DOHH2 (cell line): ENCODE data around the gene NPFFR1.
A peak's percentile ranks its signal among the peaks of the same experiment; 100 is the strongest.

Experiments used
- H3F3A ChIP-seq: fragments of 200-600 bp; sonication (generic), shearing (Covaris generic); 2 replicates; pipeline ENCODE4 v1.6.0; 2016; ENCODE audit warnings: antibody characterized with exemption, mild to moderate bottlenecking; ENCODE audit not compliant: control insufficient read depth, insufficient read depth
- H3K27ac ChIP-seq: fragments of 200-600 bp; sonication (generic); 2 replicates; pipeline ENCODE4 v1.5.1; 2014; ENCODE audit warnings: low read depth, mild to moderate bottlenecking, low read length, moderate library complexity
- H3K27me3 ChIP-seq: fragments of 200-600 bp; sonication (generic); 2 replicates; pipeline ENCODE4 v1.6.1; 2014; ENCODE audit warnings: mild to moderate bottlenecking, low read length, mixed read lengths; ENCODE audit not compliant: control insufficient read depth
- H3K36me3 ChIP-seq: fragments of 200-600 bp; sonication (generic); 2 replicates; pipeline ENCODE4 v1.6.1; 2014; ENCODE audit warnings: mild to moderate bottlenecking, low read length, moderate library complexity, mixed read lengths; ENCODE audit not compliant: control insufficient read depth
- H3K4me1 ChIP-seq: fragments of 200-600 bp; sonication (generic); 2 replicates; pipeline ENCODE4 v1.6.1; 2014; ENCODE audit warnings: mild to moderate bottlenecking, low read length, mixed read lengths; ENCODE audit not compliant: control insufficient read depth
- H3K4me2 ChIP-seq: fragments of 200-600 bp; sonication (generic); 2 replicates; pipeline ENCODE4 v1.6.0; 2014; ENCODE audit warnings: mild to moderate bottlenecking, low read length, moderate library complexity
- H3K4me3 ChIP-seq: fragments of 200-600 bp; sonication (generic); 2 replicates; pipeline ENCODE4 v1.5.1; 2014; ENCODE audit warnings: mild to moderate bottlenecking, low read length, mixed read lengths
- H3K79me2 ChIP-seq: fragments of 200-600 bp; sonication (generic); 2 replicates; pipeline ENCODE4 v1.6.1; 2014; ENCODE audit warnings: mild to moderate bottlenecking, low read length, mixed read lengths; ENCODE audit not compliant: control insufficient read depth
- H3K9me2 ChIP-seq: fragments of 200-600 bp; sonication (generic); replicated peaks from 2 replicates; pipeline ENCODE4 v1.6.1; 2014; ENCODE audit warnings: mild to moderate bottlenecking, low read length, mixed read lengths; ENCODE audit not compliant: control insufficient read depth
- H3K9me3 ChIP-seq: fragments of 200-600 bp; sonication (generic); 2 replicates; pipeline ENCODE4 v1.6.1; 2014; ENCODE audit warnings: antibody characterized with exemption, low read length, mixed read lengths; ENCODE audit not compliant: control insufficient read depth, insufficient read depth
- H4K20me1 ChIP-seq: fragments of 200-600 bp; sonication (generic); 2 replicates; pipeline ENCODE4 v1.6.0; 2014; ENCODE audit warnings: low read depth, mild to moderate bottlenecking, antibody characterized with exemption, low read length, moderate library complexity; ENCODE audit not compliant: control insufficient read depth, insufficient read depth
- CTCF ChIP-seq: fragments of 200-600 bp; sonication (generic); IDR thresholded peaks from one replicate; pipeline ENCODE4 v1.5.1; 2014; ENCODE audit warnings: antibody characterized with exemption, mild to moderate bottlenecking, low read depth, low read length; ENCODE audit not compliant: poor library complexity, severe bottlenecking
- EZH2phosphoT487 ChIP-seq: fragments of 200-600 bp; sonication (generic); IDR thresholded peaks from 2 replicates; pipeline ENCODE4 v1.6.1; 2017; ENCODE audit warnings: borderline replicate concordance, mild to moderate bottlenecking, antibody characterized with exemption, low read length, moderate library complexity, mixed read lengths

The NPFFR1 gene

GRCh38 chr10:70272925-70273316, 10.9 kb downstream of the NPFFR1 start:
- TF ChIP-seq CTCF: peak; percentile 79
- no peak for TF ChIP-seq EZH2phosphoT487
- no peaks in the 10 kb centered on the region for H3K27me3 ChIP-seq
- H3K9me2 ChIP-seq: no peaks in the 10 kb centered on the region
- no peak overlapping the region for H3K27ac ChIP-seq
- H3K36me3 ChIP-seq: no peaks in the 10 kb centered on the region
- no peaks in the 10 kb centered on the region for H3K79me2 ChIP-seq
- peaks cover 5% of the 10 kb centered on the region; the same call in 1 of the 2 replicates for H3K9me3 ChIP-seq
- H4K20me1 ChIP-seq: no peaks in the 10 kb centered on the region
- H3F3A ChIP-seq: no peaks in the 10 kb centered on the region
- peak overlapping the region; percentile 33 for H3K4me3 ChIP-seq
- peaks cover 16% of the 10 kb centered on the region for H3K4me1 ChIP-seq
- H3K4me2 ChIP-seq: peak overlapping the region; percentile 59

- Histone ChIP-seq H3K9me3 (peaks cover 5% of the 10 kb centered on the region; the same call in 1 of the 2 replicates), H4K20me1 (no peaks in the 10 kb centered on the region), H3K27ac (no peak overlapping the region), H3K4me1 (peaks cover 16% of the 10 kb centered on the region), H3F3A (no peaks in the 10 kb centered on the region), H3K4me2 (no peak overlapping the region), H3K9me2 (no peaks in the 10 kb centered on the region), H3K4me3 (no peak overlapping the region), H3K79me2 (no peaks in the 10 kb centered on the region), H3K36me3 (no peaks in the 10 kb centered on the region), H3K27me3 (no peaks in the 10 kb centered on the region)
- TF ChIP-seq EZH2phosphoT487 (no peak), CTCF (no peak)
These were observed 11.5 kb downstream of the NPFFR1 start for GRCh38 chr10:70271996-70272924.

- H3K4me2 ChIP-seq: no peak overlapping the region
- H3K4me3 ChIP-seq: no peak overlapping the region
- H3K4me1 ChIP-seq: peaks cover 16% of the 10 kb centered on the region
- no peaks in the 10 kb centered on the region for H4K20me1 ChIP-seq
- H3K36me3 ChIP-seq: no peaks in the 10 kb centered on the region
- H3K27me3 ChIP-seq: peaks cover under 1% of the 10 kb centered on the region; the same call in 1 of the 2 replicates
- TF ChIP-seq EZH2phosphoT487 (no peak), CTCF (no peak)
- peaks cover 5% of the 10 kb centered on the region; the same call in 1 of the 2 replicates for H3K9me3 ChIP-seq
- no peaks in the 10 kb centered on the region for H3K9me2 ChIP-seq
- H3K79me2 ChIP-seq: no peaks in the 10 kb centered on the region
- no peak overlapping the region for H3K27ac ChIP-seq
- no peaks in the 10 kb centered on the region for H3F3A ChIP-seq
These were observed 12.9 kb downstream of the NPFFR1 start for GRCh38 chr10:70270952-70271351.
